GM19438 (cell line): Measurements from ENCODE around the gene CSAG2.
"Not testable (repeated sequence)": the region's sequence is repeated elsewhere in the genome, so short reads cannot be mapped to it uniquely, and the experiment has no call there.

ENCODE experiments used
- ATAC-seq: cut with Tn5 transposase; IDR thresholded peaks from one replicate; pipeline ENCODE4 v1.9.1; 2021; ENCODE audit warnings: low read depth; ENCODE audit not compliant: unreplicated experiment

Gene CSAG2, protein sequence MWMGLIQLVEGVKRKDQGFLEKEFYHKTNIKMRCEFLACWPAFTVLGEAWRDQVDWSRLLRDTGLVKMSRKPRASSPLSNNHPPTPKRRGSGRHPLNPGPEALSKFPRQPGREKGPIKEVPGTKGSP

GRCh38 chrX:152709173-152709572 lies at the start of gene CSAG2:
Gene CSAG2 (minus strand): TSS chrX:152709273. CDS start chrX:152709112, 161 bp downstream.
- ATAC-seq = not testable (repeated sequence)

DNA sequence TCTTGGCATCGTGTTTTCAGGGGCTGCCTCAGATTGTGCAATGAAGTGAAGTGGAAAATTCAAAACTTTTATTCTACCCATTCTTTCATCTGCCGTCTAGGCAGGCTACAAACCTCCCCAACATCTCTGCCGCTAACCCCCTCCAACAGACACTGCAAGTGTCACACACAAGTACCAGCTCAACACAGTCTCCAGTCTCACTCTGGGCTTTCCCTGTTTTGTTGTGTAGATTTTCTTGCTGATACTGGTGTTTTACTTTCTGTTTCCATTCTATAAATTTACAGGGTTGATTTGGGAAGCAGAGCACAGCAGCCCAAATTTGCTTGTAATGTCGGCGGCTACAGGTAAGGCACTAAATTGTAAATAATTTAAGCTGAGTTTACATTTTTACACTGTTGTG lies 45.8 kb upstream of the CSAG2 start:
- ATAC-seq = not testable (repeated sequence)

GRCh38 chrX:152753686-152754650 lies 44.9 kb upstream of the CSAG2 start, which contains the start of gene MAGEA2:
Gene MAGEA2 (minus strand): TSS chrX:152753842. CDS start chrX:152751363, 2,479 bp downstream.
- ATAC-seq = not testable (repeated sequence)

DNA sequence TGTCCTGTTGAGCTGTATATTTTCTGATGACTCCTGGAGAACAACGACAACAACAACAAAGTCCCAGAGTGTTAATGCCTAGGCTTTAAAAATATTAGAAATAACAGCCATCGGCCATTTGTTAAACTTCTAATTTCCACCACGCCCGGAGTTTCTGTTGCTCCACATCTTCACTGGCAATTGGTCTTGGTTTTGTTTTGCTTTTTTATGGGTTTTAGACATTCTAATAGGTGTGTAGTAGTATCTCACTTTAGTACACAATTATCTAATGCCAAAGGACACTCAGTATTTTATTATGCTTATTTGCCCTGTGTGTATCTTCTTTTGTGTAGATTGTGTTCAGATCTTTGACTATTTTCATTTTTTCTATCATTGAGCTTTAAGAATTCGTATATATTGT lies 29.5 kb upstream of the CSAG2 start:
- no peak for ATAC-seq

DNA sequence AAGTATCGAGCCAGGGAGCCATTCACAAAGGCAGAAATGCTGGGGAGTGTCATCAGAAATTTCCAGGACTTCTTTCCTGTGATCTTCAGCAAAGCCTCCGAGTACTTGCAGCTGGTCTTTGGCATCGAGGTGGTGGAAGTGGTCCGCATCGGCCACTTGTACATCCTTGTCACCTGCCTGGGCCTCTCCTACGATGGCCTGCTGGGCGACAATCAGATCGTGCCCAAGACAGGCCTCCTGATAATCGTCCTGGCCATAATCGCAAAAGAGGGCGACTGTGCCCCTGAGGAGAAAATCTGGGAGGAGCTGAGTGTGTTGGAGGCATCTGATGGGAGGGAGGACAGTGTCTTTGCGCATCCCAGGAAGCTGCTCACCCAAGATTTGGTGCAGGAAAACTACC lies 27.5 kb upstream of the CSAG2 start:
- ATAC-seq = not testable (repeated sequence)

- no peak for ATAC-seq
Measured at GRCh38 chrX:152735860-152736511, 26.9 kb upstream of the CSAG2 start.

GRCh38 chrX:152735101-152735500 lies 26.0 kb upstream of the CSAG2 start:
- ATAC-seq = no peak

- ATAC-seq = not testable (repeated sequence)
Measured at GRCh38 chrX:152734143-152734858, 25.2 kb upstream of the CSAG2 start.

DNA sequence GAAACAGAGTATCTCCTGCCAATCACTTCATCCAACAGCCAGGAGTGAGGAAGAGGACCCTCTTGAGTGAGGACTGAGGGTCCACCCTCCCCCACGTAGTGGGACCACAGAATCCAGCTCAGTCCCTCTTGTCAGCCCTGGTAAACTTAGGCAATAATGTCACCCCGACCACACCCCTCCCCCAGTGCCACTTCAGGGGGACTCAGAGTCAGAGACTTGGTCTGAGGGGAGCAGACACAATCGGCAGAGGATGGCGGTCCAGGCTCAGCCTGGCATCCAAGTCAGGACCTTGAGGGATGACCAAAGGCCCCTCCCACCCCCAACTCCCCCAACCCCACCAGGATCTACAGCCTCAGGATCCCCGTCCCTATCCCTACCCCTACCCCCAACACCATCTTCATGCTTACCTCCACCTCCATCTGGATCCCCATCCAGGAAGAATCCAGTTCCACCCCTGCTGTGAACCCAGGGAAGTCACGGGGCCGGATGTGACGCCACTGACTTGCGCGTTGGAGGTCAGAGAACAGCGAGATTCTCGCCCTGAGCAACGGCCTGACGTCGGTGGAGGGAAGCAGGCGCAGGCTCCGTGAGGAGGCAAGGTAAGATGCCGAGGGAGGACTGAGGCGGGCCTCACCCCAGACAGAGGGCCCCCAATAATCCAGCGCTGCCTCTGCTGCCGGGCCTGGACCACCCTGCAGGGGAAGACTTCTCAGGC lies 24.3 kb upstream of the CSAG2 start, which contains the start of the genes CSAG1 and MAGEA12:
Gene CSAG1 (minus strand): TSS at position 461 of the 715 bp plus-strand sequence. CDS start 1,261 bp downstream, outside the sequence.
Gene MAGEA12 (plus strand): TSS at position 497 of the 715 bp plus-strand sequence. CDS start 2,405 bp downstream, outside the sequence.
- no peak for ATAC-seq

- ATAC-seq = no peak
Measured at GRCh38 chrX:152725409-152725808, 16.3 kb upstream of the CSAG2 start.

DNA sequence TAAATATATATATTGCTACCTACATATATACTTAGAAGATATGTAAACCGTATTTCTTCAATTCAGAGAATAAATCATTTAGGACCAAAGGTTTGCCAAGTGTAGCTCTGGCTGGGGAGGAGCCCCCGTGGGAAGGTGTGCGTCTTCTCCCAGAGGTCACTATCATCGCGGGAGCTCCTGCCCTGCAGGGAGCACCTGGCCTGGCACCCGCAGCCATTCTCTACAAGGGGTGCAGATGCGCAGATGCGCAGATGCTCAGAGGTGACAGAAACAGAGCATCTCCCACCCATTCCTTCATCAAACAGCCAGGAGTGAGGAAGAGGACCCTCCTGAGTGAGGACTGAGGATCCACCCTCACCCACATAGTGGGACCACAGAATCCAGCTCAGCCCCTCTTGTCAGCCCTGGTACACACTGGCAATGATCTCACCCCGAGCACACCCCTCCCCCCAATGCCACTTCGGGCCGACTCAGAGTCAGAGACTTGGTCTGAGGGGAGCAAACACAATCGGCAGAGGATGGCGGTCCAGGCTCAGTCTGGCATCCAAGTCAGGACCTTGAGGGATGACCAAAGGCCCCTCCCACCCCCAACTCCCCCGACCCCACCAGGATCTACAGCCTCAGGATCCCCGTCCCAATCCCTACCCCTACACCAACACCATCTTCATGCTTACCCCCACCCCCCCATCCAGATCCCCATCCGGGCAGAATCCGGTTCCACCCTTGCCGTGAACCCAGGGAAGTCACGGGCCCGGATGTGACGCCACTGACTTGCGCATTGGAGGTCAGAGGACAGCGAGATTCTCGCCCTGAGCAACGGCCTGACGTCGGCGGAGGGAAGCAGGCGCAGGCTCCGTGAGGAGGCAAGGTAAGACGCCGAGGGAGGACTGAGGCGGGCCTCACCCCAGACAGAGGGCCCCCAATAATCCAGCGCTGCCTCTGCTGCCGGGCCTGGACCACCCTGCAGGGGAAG lies 5.0 kb upstream of the CSAG2 start, which contains the start of gene MAGEA2B:
Gene MAGEA2B (plus strand): TSS at position 814 of the 973 bp plus-strand sequence. CDS start 2,479 bp downstream, outside the sequence.
- not testable (repeated sequence) for ATAC-seq

DNA sequence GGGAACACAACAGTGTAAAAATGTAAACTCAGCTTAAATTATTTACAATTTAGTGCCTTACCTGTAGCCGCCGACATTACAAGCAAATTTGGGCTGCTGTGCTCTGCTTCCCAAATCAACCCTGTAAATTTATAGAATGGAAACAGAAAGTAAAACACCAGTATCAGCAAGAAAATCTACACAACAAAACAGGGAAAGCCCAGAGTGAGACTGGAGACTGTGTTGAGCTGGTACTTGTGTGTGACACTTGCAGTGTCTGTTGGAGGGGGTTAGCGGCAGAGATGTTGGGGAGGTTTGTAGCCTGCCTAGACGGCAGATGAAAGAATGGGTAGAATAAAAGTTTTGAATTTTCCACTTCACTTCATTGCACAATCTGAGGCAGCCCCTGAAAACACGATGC lies 4.1 kb upstream of the CSAG2 start:
- not testable (repeated sequence) for ATAC-seq

GRCh38 chrX:152706500-152706899 lies 2.6 kb downstream of the CSAG2 start:
- ATAC-seq = not testable (repeated sequence)

GRCh38 chrX:152700390-152700789 lies 8.7 kb downstream of the CSAG2 start:
- ATAC-seq = not testable (repeated sequence)

GRCh38 chrX:152697952-152698931 lies 10.8 kb downstream of the CSAG2 start, which contains the start of gene MAGEA3:
Gene MAGEA3 (plus strand): TSS chrX:152698794. CDS start chrX:152700833, 2,039 bp downstream.
- not testable (repeated sequence) for ATAC-seq

GRCh38 chrX:152681012-152681411 lies 28.1 kb downstream of the CSAG2 start:
- ATAC-seq = peak; percentile 89

GRCh38 chrX:152674652-152675051 lies 34.4 kb downstream of the CSAG2 start:
- ATAC-seq = not testable (repeated sequence)
